Calu3 (cell line): ENCODE results near the gene WNT7A. TPM values are rescaled to one million over a fixed set of nuclear protein-coding genes. Genes with fewer than 3 reads are reported as not detected.

Experiments used
- BruUV-seq: library from RNA; stranded (reverse); fragments of 400-500 nt; replicated peaks from 2 replicates; lab custom pipeline; 2021; lab: Mats Ljungman, UMichigan
- CTCF ChIA-PET: fragments of 300-600 bp; sonication (Branson Sonifier 250); formaldehyde crosslinking; loops from one replicate; lab custom pipeline; 2022; ENCODE audit warnings: antibody characterized with exemption; lab: Charles Lee
- DNase-seq: peaks from one replicate; pipeline ENCODE4 v3.0.0; 2022
- H3K27ac Mint-ChIP-seq: one replicate; pipeline ENCODE4 v1.8.0; 2022; ENCODE audit warnings: mixed read lengths; ENCODE audit not compliant: unreplicated experiment
- H3K27me3 Mint-ChIP-seq: one replicate; pipeline ENCODE4 v1.8.0; 2022; ENCODE audit warnings: mixed read lengths; ENCODE audit not compliant: unreplicated experiment
- H3K36me3 Mint-ChIP-seq: one replicate; pipeline ENCODE4 v1.8.0; 2022; ENCODE audit warnings: mild to moderate bottlenecking, moderate library complexity, mixed read lengths; ENCODE audit not compliant: insufficient read depth, unreplicated experiment
- H3K4me1 Mint-ChIP-seq: one replicate; pipeline ENCODE4 v1.8.0; 2022; ENCODE audit warnings: mild to moderate bottlenecking, low read depth, mixed read lengths; ENCODE audit not compliant: unreplicated experiment
- H3K4me3 Mint-ChIP-seq: one replicate; pipeline ENCODE4 v1.8.0; 2022; ENCODE audit warnings: mild to moderate bottlenecking, low read depth, moderate library complexity, mixed read lengths; ENCODE audit not compliant: unreplicated experiment
- H3K9me3 Mint-ChIP-seq: one replicate; pipeline ENCODE4 v1.8.0; 2022; ENCODE audit warnings: low read depth, mixed read lengths; ENCODE audit not compliant: unreplicated experiment
- CTCF ChIP-seq: fragments of 200-600 bp; IDR thresholded peaks from one replicate; pipeline ENCODE4 v1.8.0; 2022; ENCODE audit warnings: antibody characterized with exemption; ENCODE audit not compliant: unreplicated experiment
- intact Hi-C: fragments of 100-400 bp; cut with micrococcal nuclease; formaldehyde crosslinking; loops from one replicate; pipeline ENCODE4 v1.10.0; 2022; ENCODE audit not compliant: unreplicated experiment
- total RNA-seq: library from RNA; stranded (reverse); gene quantifications from 2 replicates; pipeline ENCODE4 v1.2.3, GENCODE V29; 2022

WNT7A gene
- total RNA-seq, 1 experiment from 2014 or later: 3.5 TPM

DNA sequence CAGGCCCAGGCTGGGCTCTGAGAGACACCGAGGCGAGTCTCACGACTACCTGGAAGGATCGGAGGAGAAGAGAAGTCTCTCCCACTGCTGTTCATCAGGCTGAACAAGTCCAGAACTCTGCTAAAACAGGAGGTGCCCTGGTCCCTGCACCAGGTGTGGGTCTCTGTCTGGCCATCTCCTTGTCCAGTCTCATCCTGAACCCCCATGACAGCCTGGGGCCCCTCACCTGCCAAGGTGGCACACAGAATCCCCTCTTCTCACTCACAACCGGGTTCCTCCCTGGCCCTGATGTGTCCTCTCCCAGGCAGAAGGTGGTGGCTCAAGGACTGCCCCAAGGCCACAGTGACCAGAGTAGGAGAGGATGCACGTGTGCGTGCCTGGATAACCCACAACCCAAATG lies 34.1 kb downstream of the WNT7A start:
- DNase-seq: no peak
- no peak for TF ChIP-seq CTCF
- intact Hi-C loops: no loop called here
- Mint-ChIP-seq H3K4me3 (no peak overlapping the region), H3K27ac (no peak overlapping the region), H3K9me3 (no peaks in the 10 kb centered on the region), H3K27me3 (no peaks in the 10 kb centered on the region), H3K36me3 (no peaks in the 10 kb centered on the region), H3K4me1 (peaks cover 14% of the 10 kb centered on the region)
- no TSS peak for BruUV-seq
- CTCF ChIA-PET: interaction anchor here (1.5 kb wide), 1 partner anchor 8 kb away, joined by 3 read pairs; no protein-coding TSS in a partner anchor

DNA sequence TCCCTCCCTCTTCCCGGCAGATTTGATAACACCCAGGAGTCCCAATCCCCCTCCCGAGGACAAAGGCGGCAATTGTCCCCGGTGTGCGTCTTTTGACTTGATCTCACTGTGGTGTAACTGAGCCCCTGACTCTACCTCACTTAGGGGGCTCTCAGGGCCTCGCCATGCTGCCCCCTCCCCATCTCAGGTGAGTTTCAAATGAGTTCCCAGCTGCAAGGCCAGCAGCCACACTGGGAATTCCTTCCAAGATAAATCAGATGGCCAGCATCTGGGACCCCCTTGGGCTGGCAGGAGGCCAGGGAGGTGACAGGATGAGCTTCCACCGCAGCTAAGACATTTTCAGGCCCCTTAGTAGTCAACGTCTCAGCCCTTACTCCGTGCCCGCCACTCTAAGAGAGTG lies 35.0 kb downstream of the WNT7A start:
- H3K4me1 Mint-ChIP-seq: peaks cover 9% of the 10 kb centered on the region
- CTCF ChIA-PET: interaction anchor here (1.5 kb wide), 1 partner anchor 9 kb away, joined by 3 read pairs; no protein-coding TSS in a partner anchor
- intact Hi-C loops: no loop called here
- no peaks in the 10 kb centered on the region for H3K36me3 Mint-ChIP-seq
- no peak for DNase-seq
- no peak for TF ChIP-seq CTCF
- H3K9me3 Mint-ChIP-seq: no peaks in the 10 kb centered on the region
- H3K27me3 Mint-ChIP-seq: no peaks in the 10 kb centered on the region
- no peak overlapping the region for H3K27ac Mint-ChIP-seq
- no TSS peak for BruUV-seq
- H3K4me3 Mint-ChIP-seq: no peak overlapping the region

DNA sequence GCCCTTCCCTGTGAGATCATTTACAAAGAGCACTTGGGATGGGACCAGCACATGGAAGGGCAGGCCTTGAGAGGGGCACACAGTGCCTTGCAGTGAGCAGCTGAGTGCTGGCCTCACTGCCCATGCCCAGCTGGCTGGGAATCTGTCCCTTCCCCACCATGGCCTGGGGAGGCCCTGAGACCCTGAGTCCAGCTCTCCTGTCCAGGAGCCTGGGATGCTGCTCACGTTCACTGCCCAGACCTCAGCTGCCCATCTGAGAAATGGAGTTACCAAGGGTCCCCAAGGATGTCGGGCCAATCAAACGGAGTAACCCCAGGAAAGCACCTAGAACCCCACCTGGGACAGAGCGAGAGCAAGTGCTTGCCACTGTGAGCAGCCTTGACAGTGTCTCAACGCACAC lies 35.6 kb downstream of the WNT7A start:
- no peak for DNase-seq
- no peaks in the 10 kb centered on the region for H3K27me3 Mint-ChIP-seq
- H3K9me3 Mint-ChIP-seq: no peaks in the 10 kb centered on the region
- no peak for TF ChIP-seq CTCF
- no peak overlapping the region for H3K27ac Mint-ChIP-seq
- H3K4me3 Mint-ChIP-seq: no peak overlapping the region
- H3K36me3 Mint-ChIP-seq: no peaks in the 10 kb centered on the region
- BruUV-seq: no TSS peak
- intact Hi-C loops: no loop called here
- peaks cover 3% of the 10 kb centered on the region for H3K4me1 Mint-ChIP-seq
- CTCF ChIA-PET: interaction anchor here (1.5 kb wide), 1 partner anchor 10 kb away, joined by 3 read pairs; no protein-coding TSS in a partner anchor

DNA sequence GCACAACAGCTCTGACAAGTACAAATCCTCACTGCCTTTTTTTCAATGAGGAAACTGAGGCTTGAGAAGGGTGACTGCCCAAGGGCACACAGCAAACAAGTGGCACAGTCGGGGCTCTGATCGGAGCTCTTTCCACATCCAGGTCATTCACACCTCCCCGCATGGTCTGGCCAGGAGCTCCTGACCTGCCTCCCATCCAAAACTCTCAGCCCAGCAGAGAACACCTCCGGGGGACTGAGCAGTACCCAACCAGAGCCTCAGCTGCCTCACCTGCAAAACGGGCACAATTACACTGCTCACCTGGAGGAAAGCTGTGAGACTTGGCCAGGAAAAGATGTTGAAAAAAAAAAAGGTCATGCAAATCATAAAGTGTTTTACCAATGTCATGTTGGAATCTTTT lies 36.5 kb downstream of the WNT7A start:
- Mint-ChIP-seq H3K4me1 (no peaks in the 10 kb centered on the region), H3K4me3 (no peak overlapping the region), H3K27me3 (no peaks in the 10 kb centered on the region), H3K27ac (no peak overlapping the region), H3K9me3 (no peaks in the 10 kb centered on the region), H3K36me3 (no peaks in the 10 kb centered on the region)
- CTCF ChIA-PET: no interaction called here
- no peak for DNase-seq
- no TSS peak for BruUV-seq
- no peak for TF ChIP-seq CTCF
- intact Hi-C loops: no loop called here
